Right kidney (tissue), 1 donor: ENCODE measurements around the gene PLEK.
A peak's percentile ranks its signal among the peaks of the same experiment; 100 is the strongest.

Experiments used
- DNase-seq: peaks from one replicate; pipeline ENCODE4 v3.0.0-alpha.2; 2016

PLEK gene

GRCh38 chr2:68416081-68416675, 51.1 kb downstream of the PLEK start:
- DNase-seq = no peak

GRCh38 chr2:68417926-68418325, 52.8 kb downstream of the PLEK start:
- DNase-seq = no peak

DNA sequence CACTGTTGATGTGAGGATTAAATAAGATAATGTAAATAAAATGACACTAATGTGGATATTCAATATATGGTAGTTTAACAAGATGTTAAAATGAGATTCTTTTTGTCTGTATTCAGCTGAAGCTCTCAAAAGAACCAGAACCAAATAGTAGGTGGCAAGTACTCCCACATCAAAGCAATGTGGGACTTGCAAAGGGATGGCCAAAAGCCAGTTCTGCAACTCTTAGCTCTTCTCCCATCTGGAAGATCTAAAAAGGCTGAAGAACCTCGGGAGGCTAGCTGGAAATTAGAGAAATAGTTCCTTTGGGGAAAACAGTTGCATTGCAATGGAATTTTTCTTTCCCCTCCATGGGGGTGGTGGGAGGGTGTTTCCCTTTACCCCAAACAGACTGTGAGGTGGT, 53.3 kb downstream of the PLEK start:
- no peak for DNase-seq

GRCh38 chr2:68418855-68419254, 53.8 kb downstream of the PLEK start:
- DNase-seq = no peak

GRCh38 chr2:68420254-68420910, 55.3 kb downstream of the PLEK start:
- DNase-seq = no peak

DNA sequence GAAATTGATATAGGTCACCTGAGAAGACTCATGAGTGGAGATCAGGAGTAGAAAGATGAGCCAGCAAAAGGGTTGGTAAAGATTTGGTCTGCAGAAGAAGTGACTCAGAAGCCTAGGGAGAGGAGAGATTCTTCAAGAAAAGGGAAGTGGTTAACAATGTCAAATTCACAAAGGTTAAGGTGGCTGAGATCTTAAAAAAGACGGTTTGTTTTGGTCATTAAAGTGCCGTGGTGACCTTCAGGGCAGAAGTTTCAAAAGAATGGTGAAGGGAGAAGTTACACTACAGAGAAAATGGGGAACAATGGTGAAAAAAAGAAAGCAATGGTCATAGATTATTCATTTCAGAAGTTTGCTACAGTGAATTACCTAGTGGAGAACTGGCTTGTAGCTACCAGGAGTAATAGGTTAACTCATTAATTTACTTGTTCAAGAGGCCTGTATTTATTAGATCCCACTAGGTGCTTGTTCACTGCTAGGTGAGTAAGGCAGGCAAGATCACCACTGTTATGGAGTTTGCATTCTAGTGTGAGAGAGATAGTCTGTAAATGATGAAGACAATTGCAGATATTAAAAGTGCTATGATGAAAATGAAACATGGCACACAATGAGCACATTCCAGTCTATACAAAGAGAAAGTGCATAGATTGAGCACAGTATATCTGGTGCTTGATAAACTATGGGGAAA, 59.0 kb downstream of the PLEK start:
- no peak for DNase-seq

DNA sequence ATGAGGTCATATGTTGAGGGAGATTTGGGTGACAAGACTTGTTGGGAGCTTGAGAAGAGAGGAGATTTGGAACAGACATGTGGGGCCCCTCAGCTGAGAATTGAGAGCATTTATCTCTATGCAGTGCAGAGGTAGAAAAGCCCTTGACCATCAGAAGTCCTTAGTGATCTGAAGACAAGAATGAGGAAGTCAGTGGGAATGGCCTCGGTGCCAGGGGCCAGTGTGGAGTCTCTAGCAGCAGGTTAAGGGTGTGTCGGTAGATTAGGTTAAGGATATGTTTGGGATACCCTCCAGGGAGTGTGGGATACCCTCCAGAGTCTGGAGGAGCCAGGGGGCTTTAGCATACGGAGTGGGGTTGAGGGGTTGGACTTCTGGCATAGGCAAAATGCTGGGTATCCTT, 60.4 kb downstream of the PLEK start:
- no peak for DNase-seq

DNA sequence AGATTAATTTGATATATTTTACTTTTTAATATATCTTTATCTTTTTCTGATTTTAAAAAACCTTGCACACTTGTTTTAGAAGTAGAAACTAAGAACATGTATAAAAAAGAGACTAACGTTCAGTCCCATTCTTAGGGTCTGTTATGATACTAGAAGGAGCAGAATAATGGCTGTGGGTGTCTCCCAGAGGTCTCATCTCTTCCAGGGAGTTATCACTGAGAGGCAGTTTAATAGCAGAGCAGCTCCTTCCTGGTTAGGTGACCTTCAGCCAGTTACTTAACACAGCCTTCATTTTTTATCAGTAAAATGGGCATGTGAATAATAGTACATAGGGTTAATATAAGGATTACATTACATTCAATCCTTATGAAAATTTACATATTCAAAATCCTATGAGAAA, 61.4 kb downstream of the PLEK start:
- DNase-seq = no peak

GRCh38 chr2:68426848-68427579, 61.9 kb downstream of the PLEK start:
- DNase-seq = no peak

DNA sequence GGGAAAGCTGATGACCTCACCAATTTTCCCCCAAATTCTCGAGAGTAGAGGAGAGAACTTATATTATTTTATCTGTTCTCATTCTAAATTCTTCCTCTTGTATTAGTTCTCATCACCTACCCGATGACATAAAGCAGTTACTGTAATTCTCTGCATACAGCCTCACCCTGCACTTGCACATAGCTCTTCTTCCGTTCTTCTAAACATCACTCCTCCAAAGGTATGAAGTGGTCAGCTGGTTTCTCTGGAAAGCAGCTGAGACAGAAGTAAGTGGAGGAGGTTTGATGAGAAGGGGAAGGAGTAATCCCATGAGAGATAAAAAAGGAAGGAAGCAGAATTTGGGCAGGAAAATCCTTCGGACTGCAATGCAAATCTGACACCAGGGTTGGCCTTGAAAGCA, 63.0 kb downstream of the PLEK start:
- no peak for DNase-seq

GRCh38 chr2:68428746-68429145, 63.7 kb downstream of the PLEK start:
- DNase-seq = no peak

DNA sequence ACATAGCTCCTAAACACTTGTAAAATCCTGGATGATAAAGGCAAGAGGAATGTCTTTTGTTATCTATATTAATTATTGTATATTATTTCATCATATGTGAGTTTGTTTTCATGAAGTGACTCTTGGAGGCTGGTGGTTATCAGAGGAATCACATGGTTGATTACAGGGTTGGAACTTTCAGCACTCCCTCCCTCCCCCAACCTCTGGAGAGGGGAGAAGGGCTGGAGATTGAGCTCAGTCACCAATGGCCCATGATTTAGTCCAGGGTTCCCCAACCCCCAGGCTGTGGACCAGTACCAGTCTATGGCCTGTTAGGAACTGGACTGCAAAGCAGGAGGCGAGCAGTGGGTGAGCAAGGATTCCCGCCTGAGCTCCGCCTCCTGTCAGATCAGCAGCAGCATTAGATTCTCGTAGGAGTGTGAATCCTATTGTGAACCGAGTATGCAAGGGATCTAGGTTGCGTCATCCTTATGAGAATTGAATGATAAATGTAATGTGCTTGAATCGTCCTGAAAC, 64.3 kb downstream of the PLEK start:
- no peak for DNase-seq

GRCh38 chr2:68431316-68431972, 66.4 kb downstream of the PLEK start:
- DNase-seq = no peak

GRCh38 chr2:68432696-68433658, 67.9 kb downstream of the PLEK start:
- DNase-seq = no peak

DNA sequence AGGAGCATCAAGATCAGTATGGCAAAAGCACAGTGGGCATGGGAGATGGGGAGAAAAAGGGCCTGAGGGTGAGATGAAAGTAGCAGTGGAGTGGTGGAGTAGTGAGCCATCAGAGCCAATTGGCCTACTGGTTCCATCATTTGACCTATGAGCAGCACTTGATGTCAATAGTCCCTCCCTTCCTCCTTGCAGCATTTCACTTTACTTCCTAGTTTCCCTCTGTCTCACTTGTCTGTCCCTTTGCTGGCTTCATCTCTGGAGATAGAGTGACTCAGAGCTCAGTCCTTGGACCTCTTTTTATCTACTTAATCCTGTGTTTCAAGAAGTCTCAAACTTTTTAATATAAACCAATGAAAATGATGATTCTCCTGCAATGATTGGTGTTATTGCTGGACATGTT, 69.9 kb downstream of the PLEK start:
- DNase-seq = no peak

- DNase-seq = no peak
Measured at GRCh38 chr2:68435615-68436014, 70.5 kb downstream of the PLEK start.

GRCh38 chr2:68436270-68436669, 71.2 kb downstream of the PLEK start:
- DNase-seq = no peak

- DNase-seq = no peak
Measured at GRCh38 chr2:68438455-68439303, 73.6 kb downstream of the PLEK start.

DNA sequence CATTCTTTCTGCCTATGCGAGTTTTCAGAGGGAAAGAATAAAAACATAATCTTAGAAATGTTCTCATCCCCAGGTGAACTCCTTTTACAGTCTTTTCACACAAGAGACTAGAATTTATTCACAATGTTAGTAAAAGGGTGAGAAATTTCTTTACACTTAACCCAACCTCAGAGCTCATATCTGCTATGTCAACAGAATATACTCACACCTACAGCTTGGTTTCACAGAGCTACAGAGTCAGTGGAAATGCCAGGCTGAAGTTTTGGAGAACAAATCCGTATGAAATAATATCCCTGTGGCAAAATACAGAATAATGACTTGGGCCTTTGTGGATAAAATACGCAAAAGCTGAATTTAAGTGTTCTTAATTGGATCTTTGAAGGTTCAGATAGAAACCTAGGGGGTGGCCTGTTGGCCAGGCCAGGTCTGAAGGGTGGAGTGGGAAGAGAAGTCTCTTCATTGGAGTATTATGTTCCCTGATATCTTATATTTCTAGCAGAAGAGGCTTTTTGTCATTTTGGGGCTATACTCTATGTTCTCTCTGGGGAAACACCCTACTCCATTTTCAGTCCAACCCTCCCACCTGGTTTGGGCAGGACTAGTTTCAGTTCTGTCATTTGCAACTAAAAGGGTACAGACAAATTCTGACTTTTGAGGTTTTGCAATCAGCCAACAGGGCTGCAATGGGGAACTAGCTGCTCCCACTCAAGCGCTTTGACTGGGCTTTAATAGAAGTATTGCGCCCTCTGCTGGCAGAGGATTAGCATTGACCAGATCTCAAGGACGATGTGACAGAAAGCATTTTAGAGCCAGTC, 76.3 kb downstream of the PLEK start:
- DNase-seq = peak; percentile 38

DNA sequence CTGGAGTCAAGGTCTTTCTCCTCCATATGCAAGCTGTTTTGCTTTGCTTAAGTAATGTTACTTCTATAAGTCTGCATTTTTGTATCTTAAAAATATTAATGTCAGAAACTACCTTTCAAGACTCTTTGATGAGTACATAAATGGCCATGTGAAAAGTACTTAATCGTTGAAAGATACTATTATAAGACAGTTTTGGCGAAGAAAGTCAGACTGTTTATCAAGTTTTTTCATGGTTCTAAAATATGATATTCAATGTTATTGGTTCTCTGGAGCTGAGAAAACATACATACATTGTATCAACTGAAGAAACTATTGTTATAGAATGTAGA, 76.9 kb downstream of the PLEK start:
- DNase-seq = no peak
